Testis (tissue), 2 donors: ENCODE data around the gene SWSAP1.

Experiments used
- POLR2A ChIP-seq: fragments of 450-650 bp; IDR thresholded peaks from one replicate; pipeline ENCODE4 v1.6.1; 2017; ENCODE audit warnings: antibody characterized with exemption, mild to moderate bottlenecking, moderate library complexity
- TF ChIP-seq, protein P1 (sequence below), 3 experiments: fragments of 450-650 bp in 2 of 3; fragments of 200-600 bp in 1 of 3; sonication (generic) in 1 of 3; IDR thresholded peaks; one replicate each; pipeline ENCODE4 v1.5.1; 2016 to 2019; ENCODE audit warnings: antibody characterized with exemption in 3 of 3, mild to moderate bottlenecking in 2 of 3, moderate library complexity in 1 of 3

DNA sequence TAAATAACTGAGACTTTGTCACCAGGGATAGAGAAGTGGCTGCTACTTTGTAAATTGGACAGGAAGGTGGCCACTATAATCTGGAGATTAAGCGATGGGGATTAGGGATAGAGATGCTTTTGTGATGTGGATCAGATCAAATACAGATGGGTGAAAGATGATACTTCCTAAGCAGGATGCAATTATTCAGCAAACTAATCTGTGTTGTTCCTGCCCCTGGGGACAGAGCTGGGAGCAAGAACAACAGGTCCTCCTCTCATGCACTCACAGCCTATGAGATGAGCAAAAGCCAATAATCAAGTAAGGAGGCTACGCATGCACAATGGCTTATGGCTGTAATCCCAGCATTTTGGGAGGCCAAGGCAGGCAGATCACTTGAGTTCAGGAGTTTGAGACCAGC, 40.1 kb downstream of the SWSAP1 start:
- no peak for TF ChIP-seq POLR2A
- TF ChIP-seq, protein P1, sequence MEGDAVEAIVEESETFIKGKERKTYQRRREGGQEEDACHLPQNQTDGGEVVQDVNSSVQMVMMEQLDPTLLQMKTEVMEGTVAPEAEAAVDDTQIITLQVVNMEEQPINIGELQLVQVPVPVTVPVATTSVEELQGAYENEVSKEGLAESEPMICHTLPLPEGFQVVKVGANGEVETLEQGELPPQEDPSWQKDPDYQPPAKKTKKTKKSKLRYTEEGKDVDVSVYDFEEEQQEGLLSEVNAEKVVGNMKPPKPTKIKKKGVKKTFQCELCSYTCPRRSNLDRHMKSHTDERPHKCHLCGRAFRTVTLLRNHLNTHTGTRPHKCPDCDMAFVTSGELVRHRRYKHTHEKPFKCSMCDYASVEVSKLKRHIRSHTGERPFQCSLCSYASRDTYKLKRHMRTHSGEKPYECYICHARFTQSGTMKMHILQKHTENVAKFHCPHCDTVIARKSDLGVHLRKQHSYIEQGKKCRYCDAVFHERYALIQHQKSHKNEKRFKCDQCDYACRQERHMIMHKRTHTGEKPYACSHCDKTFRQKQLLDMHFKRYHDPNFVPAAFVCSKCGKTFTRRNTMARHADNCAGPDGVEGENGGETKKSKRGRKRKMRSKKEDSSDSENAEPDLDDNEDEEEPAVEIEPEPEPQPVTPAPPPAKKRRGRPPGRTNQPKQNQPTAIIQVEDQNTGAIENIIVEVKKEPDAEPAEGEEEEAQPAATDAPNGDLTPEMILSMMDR (IDR thresholded peaks at IDR 0.05), result no peak
